IMR-90 (cell line): Measurements from ENCODE around the gene PTPN3. TPM values are rescaled to one million over a fixed set of nuclear protein-coding genes. Genes with fewer than 3 reads are reported as not detected.

Experiments
- ATAC-seq: fragments of 200-7000 bp; cut with Tn5 transposase; 2 replicates; pipeline ENCODE4 v1.9.1; 2020; ENCODE audit warnings: low read depth, mild to moderate bottlenecking, moderate library complexity
- BruUV-seq: library from RNA; stranded (reverse); fragments of 400-500 nt; replicated peaks from 2 replicates; lab custom pipeline; 2021; lab: Mats Ljungman, UMichigan
- CTCF ChIA-PET: fragments of 300-600 bp; formaldehyde crosslinking; extraction: SDS; loops from one replicate; lab custom pipeline; 2021; ENCODE audit warnings: antibody characterized with exemption; lab: Yijun Ruan, JAX
- POLR2A ChIA-PET: fragments of 300-600 bp; sonication (Branson Sonifier 250); formaldehyde crosslinking; loops from one replicate; lab custom pipeline; 2022; ENCODE audit warnings: antibody characterized with exemption; ENCODE audit not compliant: unreplicated experiment; lab: Charles Lee
- DNase-seq: peaks from one replicate; pipeline ENCODE4 v3.0.0; 2013
- H2AFZ ChIP-seq: replicated peaks from 2 replicates; pipeline ENCODE3; 2013; ENCODE audit warnings: low read length, mild to moderate bottlenecking; ENCODE audit not compliant: poor library complexity
- H2AK5ac ChIP-seq: 2 replicates; pipeline ENCODE4 v1.6.1; 2013; ENCODE audit warnings: low read depth, low read length, inconsistent platforms
- H2AK9ac ChIP-seq: replicated peaks from 2 replicates; pipeline ENCODE3; 2013; ENCODE audit warnings: mild to moderate bottlenecking, low read depth, low read length, moderate library complexity; ENCODE audit not compliant: poor library complexity
- H2BK120ac ChIP-seq: 2 replicates; pipeline ENCODE4 v1.6.1; 2013; ENCODE audit warnings: low read depth, low read length, inconsistent platforms
- H2BK15ac ChIP-seq: 3 replicates; pipeline ENCODE4 v1.6.1; 2013; ENCODE audit warnings: low read depth, low read length, inconsistent platforms
- H2BK20ac ChIP-seq: 2 replicates; pipeline ENCODE4 v1.6.1; 2013; ENCODE audit warnings: low read depth, mild to moderate bottlenecking, inconsistent platforms, low read length, moderate library complexity
- H2BK5ac ChIP-seq: 2 replicates; pipeline ENCODE4 v1.6.1; 2013; ENCODE audit warnings: mild to moderate bottlenecking, low read depth, low read length, inconsistent platforms; ENCODE audit not compliant: poor library complexity, severe bottlenecking
- H3K14ac ChIP-seq: replicated peaks from 2 replicates; pipeline ENCODE4 v1.6.1; 2013; ENCODE audit warnings: low read depth, low read length, inconsistent platforms
- H3K18ac ChIP-seq: 2 replicates; pipeline ENCODE4 v1.6.1; 2013; ENCODE audit warnings: low read depth, low read length, control low read depth
- H3K23ac ChIP-seq: 2 replicates; pipeline ENCODE4 v1.6.1; 2013; ENCODE audit warnings: low read depth, low read length, inconsistent platforms
- H3K27ac ChIP-seq: 2 replicates; pipeline ENCODE4 v1.5.1; 2013; ENCODE audit warnings: mild to moderate bottlenecking, control low read depth, low read length; ENCODE audit not compliant: insufficient read depth
- H3K27me3 ChIP-seq: 2 replicates; pipeline ENCODE4 v1.6.1; 2013; ENCODE audit warnings: low read length; ENCODE audit not compliant: control insufficient read depth, insufficient read depth
- H3K36me3 ChIP-seq: 2 replicates; pipeline ENCODE4 v1.6.1; 2013; ENCODE audit warnings: low read length, mixed read lengths; ENCODE audit not compliant: control insufficient read depth, insufficient read depth
- H3K4ac ChIP-seq: 2 replicates; pipeline ENCODE4 v1.6.1; 2013; ENCODE audit warnings: low read depth, low read length, inconsistent platforms
- H3K4me1 ChIP-seq: 2 replicates; pipeline ENCODE4 v1.6.1; 2013; ENCODE audit warnings: low read length, mixed read lengths; ENCODE audit not compliant: control insufficient read depth, insufficient read depth
- H3K4me2 ChIP-seq: 2 replicates; pipeline ENCODE4 v1.6.1; 2013; ENCODE audit warnings: low read depth, mild to moderate bottlenecking, control low read depth, low read length, moderate library complexity
- H3K4me3 ChIP-seq: 2 replicates; pipeline ENCODE4 v1.5.1; 2013; ENCODE audit warnings: low read depth, mild to moderate bottlenecking, control low read depth, low read length, moderate library complexity; ENCODE audit not compliant: insufficient read depth
- H3K56ac ChIP-seq: 2 replicates; pipeline ENCODE4 v1.6.1; 2013; ENCODE audit warnings: low read length, inconsistent platforms; ENCODE audit not compliant: insufficient read depth; ENCODE audit errors: extremely low read depth
- H3K79me1 ChIP-seq, 2 experiments: 2 replicates each; pipeline ENCODE4 v1.6.1; 2013; ENCODE audit warnings: low read length in 2 of 2, inconsistent platforms in 1 of 2, low read depth in 1 of 2
- H3K9ac ChIP-seq: 2 replicates; pipeline ENCODE4 v1.6.1; 2013; ENCODE audit warnings: low read depth, low read length, control low read depth
- H3K9me1 ChIP-seq: 2 replicates; pipeline ENCODE4 v1.6.1; 2013; ENCODE audit warnings: low read length, inconsistent platforms; ENCODE audit not compliant: insufficient read depth
- H3K9me3 ChIP-seq: 2 replicates; pipeline ENCODE4 v1.6.1; 2013; ENCODE audit warnings: low read length; ENCODE audit not compliant: control insufficient read depth, insufficient read depth
- H4K20me1 ChIP-seq: 2 replicates; pipeline ENCODE4 v1.6.1; 2013; ENCODE audit warnings: low read length, inconsistent platforms; ENCODE audit not compliant: insufficient read depth
- H4K5ac ChIP-seq: 2 replicates; pipeline ENCODE4 v1.6.1; 2013; ENCODE audit warnings: mild to moderate bottlenecking, low read depth, low read length, control low read depth
- H4K8ac ChIP-seq, 2 experiments: 2 replicates each; pipeline ENCODE4 v1.6.1; 2013; ENCODE audit warnings: low read depth in 2 of 2, low read length in 2 of 2, control low read depth in 1 of 2, inconsistent platforms in 1 of 2
- H4K91ac ChIP-seq: 2 replicates; pipeline ENCODE4 v1.6.1; 2013; ENCODE audit warnings: low read depth, low read length, inconsistent platforms; ENCODE audit not compliant: insufficient read depth
- BHLHE40 ChIP-seq: fragments of 150-350 bp; IDR thresholded peaks from 2 replicates; pipeline ENCODE4 v1.6.1; 2016; ENCODE audit warnings: mild to moderate bottlenecking, low read depth, low read length
- CEBPB ChIP-seq: IDR thresholded peaks from 2 replicates; pipeline ENCODE4 v1.6.1; 2012; ENCODE audit warnings: low read depth, low read length, improper control_type of control experiment
- CHD1 ChIP-seq: IDR thresholded peaks from 2 replicates; pipeline ENCODE4 v1.6.1; 2012; ENCODE audit warnings: low read depth, low read length, improper control_type of control experiment
- FOS ChIP-seq: fragments of 150-350 bp; IDR thresholded peaks from 2 replicates; pipeline ENCODE4 v1.6.1; 2016; ENCODE audit warnings: low read depth, low read length
- MAFK ChIP-seq: IDR thresholded peaks from 2 replicates; pipeline ENCODE4 v1.6.1; 2012; ENCODE audit warnings: low read depth, low read length, improper control_type of control experiment
- MAZ ChIP-seq: IDR thresholded peaks from 2 replicates; pipeline ENCODE4 v1.6.1; 2012; ENCODE audit warnings: low read depth, mild to moderate bottlenecking, low read length, improper control_type of control experiment, moderate library complexity, borderline replicate concordance
- MXI1 ChIP-seq: IDR thresholded peaks from 2 replicates; pipeline ENCODE4 v1.6.1; 2012; ENCODE audit warnings: low read depth, mild to moderate bottlenecking, low read length, moderate library complexity, borderline replicate concordance
- NFE2L2 ChIP-seq: fragments of 150-350 bp; IDR thresholded peaks from 2 replicates; pipeline ENCODE4 v1.6.1; 2016; ENCODE audit warnings: low read depth, mild to moderate bottlenecking, low read length
- POLR2A ChIP-seq: IDR thresholded peaks from 2 replicates; pipeline ENCODE4 v1.6.1; 2012; ENCODE audit warnings: mild to moderate bottlenecking, low read depth, low read length
- RAD21 ChIP-seq: IDR thresholded peaks from 2 replicates; pipeline ENCODE4 v1.6.1; 2012; ENCODE audit warnings: low read length, improper control_type of control experiment
- RCOR1 ChIP-seq: IDR thresholded peaks from 2 replicates; pipeline ENCODE4 v1.6.1; 2012; ENCODE audit warnings: mild to moderate bottlenecking, low read length, improper control_type of control experiment; ENCODE audit not compliant: insufficient replicate concordance
- RFX5 ChIP-seq: IDR thresholded peaks from 2 replicates; pipeline ENCODE4 v1.8.0; 2012; ENCODE audit warnings: low read depth, mild to moderate bottlenecking, low read length, moderate library complexity
- SMC3 ChIP-seq: fragments of 150-350 bp; IDR thresholded peaks from 2 replicates; pipeline ENCODE4 v1.6.1; 2016; ENCODE audit warnings: low read depth, mild to moderate bottlenecking, antibody characterized with exemption, low read length, moderate library complexity
- WGBS, 2 experiments: methylation state at CpG; one replicate each; pipeline versions ENCODE4 v1.1.5 to v1.1.7; 2013; ENCODE audit warnings: missing lambda C conversion rate in 2 of 2; ENCODE audit not compliant: insufficient read length in 1 of 2; ENCODE audit errors: extremely low coverage in 2 of 2; 5-methylcytosine and 5-hydroxymethylcytosine counted together
- dilution Hi-C: fragments of 300-500 bp; cut with HindIII; formaldehyde crosslinking; loops from one replicate; pipeline ENCODE4 v1.14.3; 2018; ENCODE audit warnings: low sequenced_read_pairs; ENCODE audit not compliant: unreplicated experiment
- in situ Hi-C: fragments of 300-500 bp; cut with MboI; formaldehyde crosslinking; loops from 3 replicates; pipeline ENCODE4 v1.14.3; 2019; ENCODE audit warnings: low sequenced_read_pairs, inconsistent platforms, mixed read lengths
- intact Hi-C: fragments of 100-400 bp; cut with micrococcal nuclease; formaldehyde crosslinking; loops from 2 replicates; pipeline ENCODE4 v1.10.0; 2022
- polyA plus RNA-seq, 3 experiments: library from polyadenylated mRNA; depleted of rRNA; stranded (reverse); fragments of >200 nt; gene quantifications; 2 replicates each; pipeline ENCODE4 v1.2.3, GENCODE V29; 2012; ENCODE audit warnings: low replicate concordance in 1 of 3
- total RNA-seq: library from RNA; depleted of rRNA; stranded (reverse); fragments of >200 nt; gene quantifications from 2 replicates; pipeline ENCODE4 v1.2.3, GENCODE V29; 2012
- TF ChIP-seq, protein P1 (sequence below): conservative IDR thresholded peaks from 2 replicates; pipeline ENCODE4 v1.5.1; 2012; ENCODE audit warnings: mild to moderate bottlenecking, low read depth, low read length, improper control_type of control experiment
- TF ChIP-seq, protein P2 (sequence below): fragments of 150-350 bp; IDR thresholded peaks from 2 replicates; pipeline ENCODE4 v1.6.1; 2017; ENCODE audit warnings: mild to moderate bottlenecking, antibody characterized with exemption, low read length, low read depth
- TF ChIP-seq, protein P3 (sequence below): fragments of 150-350 bp; IDR thresholded peaks from 2 replicates; pipeline ENCODE4 v1.6.1; 2016; ENCODE audit warnings: low read depth, mild to moderate bottlenecking, low read length, moderate library complexity, borderline replicate concordance

PTPN3 gene
- total and polyA plus RNA-seq, 2 of the 4 experiments (the other 2 are of a cell fraction): 0.72 to 0.89 TPM

DNA sequence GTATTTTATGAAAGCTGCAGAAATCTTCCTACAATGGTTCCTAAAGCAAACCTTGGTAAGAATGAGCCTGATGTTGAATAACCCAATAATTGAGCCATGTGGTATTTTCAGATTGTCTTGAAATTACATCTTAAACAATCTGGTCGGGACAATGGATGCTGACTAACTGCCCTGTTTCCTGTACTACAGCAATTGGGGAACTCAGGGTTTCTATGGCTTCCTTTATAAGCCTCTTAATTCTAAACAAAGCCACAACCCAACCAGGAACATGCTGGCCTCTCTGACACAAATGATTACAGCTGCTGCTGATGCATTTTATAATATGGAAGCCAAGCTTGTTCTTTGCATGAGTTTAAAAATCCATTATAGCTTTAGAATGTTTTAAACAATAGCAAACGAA is 30.2 kb downstream of the PTPN3 start:
- Histone ChIP-seq H3K79me1 (no peaks in the 10 kb centered on the region; a peak in 1 of 4 replicates), H3K14ac (no peak overlapping the region), H4K20me1 (no peaks in the 10 kb centered on the region), H3K56ac (no peak overlapping the region), H3K36me3 (no peaks in the 10 kb centered on the region), H3K23ac (no peak overlapping the region), H4K91ac (no peak overlapping the region), H3K18ac (no peak overlapping the region), H3K4me3 (no peak overlapping the region), H2BK20ac (no peak overlapping the region), H3K9me1 (no peaks in the 10 kb centered on the region), H3K9ac (no peak overlapping the region), H2BK15ac (no peak overlapping the region), H3K9me3 (no peaks in the 10 kb centered on the region), H2BK120ac (no peak overlapping the region), H3K27me3 (no peaks in the 10 kb centered on the region; the same call in 1 of the 2 replicates), H3K4me1 (no peaks in the 10 kb centered on the region), H2AFZ (no peak overlapping the region), H4K8ac (no peak overlapping the region), H2BK5ac (no peak overlapping the region), H2AK5ac (no peak overlapping the region), H2AK9ac (no peak overlapping the region), H4K5ac (no peak overlapping the region), H3K4me2 (no peak overlapping the region), H3K4ac (no peak overlapping the region), H3K27ac (no peak overlapping the region)
- ATAC-seq (no peak), DNase-seq (peak; percentile 28)
- in situ Hi-C loops (no loop called here), dilution Hi-C loops (no loop called here), intact Hi-C loops (loop anchor here (2.0 kb wide), 1 partner anchor 29 kb away; no protein-coding TSS in a partner anchor)
- no TSS peak for BruUV-seq
- WGBS, 2 experiments: no CpG with 5 or more reads among the region's 2 CpGs
- CTCF ChIA-PET: no interaction called here
- POLR2A ChIA-PET: no interaction called here
- no peak for TF ChIP-seq CEBPB
- TF ChIP-seq, protein P1, sequence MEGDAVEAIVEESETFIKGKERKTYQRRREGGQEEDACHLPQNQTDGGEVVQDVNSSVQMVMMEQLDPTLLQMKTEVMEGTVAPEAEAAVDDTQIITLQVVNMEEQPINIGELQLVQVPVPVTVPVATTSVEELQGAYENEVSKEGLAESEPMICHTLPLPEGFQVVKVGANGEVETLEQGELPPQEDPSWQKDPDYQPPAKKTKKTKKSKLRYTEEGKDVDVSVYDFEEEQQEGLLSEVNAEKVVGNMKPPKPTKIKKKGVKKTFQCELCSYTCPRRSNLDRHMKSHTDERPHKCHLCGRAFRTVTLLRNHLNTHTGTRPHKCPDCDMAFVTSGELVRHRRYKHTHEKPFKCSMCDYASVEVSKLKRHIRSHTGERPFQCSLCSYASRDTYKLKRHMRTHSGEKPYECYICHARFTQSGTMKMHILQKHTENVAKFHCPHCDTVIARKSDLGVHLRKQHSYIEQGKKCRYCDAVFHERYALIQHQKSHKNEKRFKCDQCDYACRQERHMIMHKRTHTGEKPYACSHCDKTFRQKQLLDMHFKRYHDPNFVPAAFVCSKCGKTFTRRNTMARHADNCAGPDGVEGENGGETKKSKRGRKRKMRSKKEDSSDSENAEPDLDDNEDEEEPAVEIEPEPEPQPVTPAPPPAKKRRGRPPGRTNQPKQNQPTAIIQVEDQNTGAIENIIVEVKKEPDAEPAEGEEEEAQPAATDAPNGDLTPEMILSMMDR: no peak
- TF ChIP-seq FOS: no peak
- no peak for TF ChIP-seq RAD21
- TF ChIP-seq MXI1: no peak
- no peak for TF ChIP-seq SMC3
- TF ChIP-seq POLR2A: no peak
- TF ChIP-seq MAZ: no peak
- TF ChIP-seq, protein P2, sequence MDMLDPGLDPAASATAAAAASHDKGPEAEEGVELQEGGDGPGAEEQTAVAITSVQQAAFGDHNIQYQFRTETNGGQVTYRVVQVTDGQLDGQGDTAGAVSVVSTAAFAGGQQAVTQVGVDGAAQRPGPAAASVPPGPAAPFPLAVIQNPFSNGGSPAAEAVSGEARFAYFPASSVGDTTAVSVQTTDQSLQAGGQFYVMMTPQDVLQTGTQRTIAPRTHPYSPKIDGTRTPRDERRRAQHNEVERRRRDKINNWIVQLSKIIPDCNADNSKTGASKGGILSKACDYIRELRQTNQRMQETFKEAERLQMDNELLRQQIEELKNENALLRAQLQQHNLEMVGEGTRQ: no peak
- TF ChIP-seq NFE2L2: no peak
- TF ChIP-seq BHLHE40: no peak
- no peak for TF ChIP-seq RCOR1
- TF ChIP-seq, protein P3, sequence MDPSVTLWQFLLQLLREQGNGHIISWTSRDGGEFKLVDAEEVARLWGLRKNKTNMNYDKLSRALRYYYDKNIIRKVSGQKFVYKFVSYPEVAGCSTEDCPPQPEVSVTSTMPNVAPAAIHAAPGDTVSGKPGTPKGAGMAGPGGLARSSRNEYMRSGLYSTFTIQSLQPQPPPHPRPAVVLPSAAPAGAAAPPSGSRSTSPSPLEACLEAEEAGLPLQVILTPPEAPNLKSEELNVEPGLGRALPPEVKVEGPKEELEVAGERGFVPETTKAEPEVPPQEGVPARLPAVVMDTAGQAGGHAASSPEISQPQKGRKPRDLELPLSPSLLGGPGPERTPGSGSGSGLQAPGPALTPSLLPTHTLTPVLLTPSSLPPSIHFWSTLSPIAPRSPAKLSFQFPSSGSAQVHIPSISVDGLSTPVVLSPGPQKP: no peak
- TF ChIP-seq MAFK: no peak
- no peak for TF ChIP-seq CHD1
- TF ChIP-seq RFX5: no peak
